HepG2 (cell line): ENCODE results near the gene LPCAT4. TPM values are rescaled to one million over a fixed set of nuclear protein-coding genes. Genes with fewer than 3 reads are reported as not detected.
A peak's percentile ranks its signal among the peaks of the same experiment; 100 is the strongest.

ENCODE experiments used
- HCFC1 ChIP-seq: fragments of 150-350 bp; IDR thresholded peaks from 2 replicates; pipeline ENCODE4 v1.6.1; 2014; ENCODE audit warnings: low read depth, low read length
- PCBP2 ChIP-seq: fragments of 200-400 bp; formaldehyde crosslinking; optimal IDR thresholded peaks from 2 replicates; pipeline ENCODE3; 2018; ENCODE audit warnings: low read length, low read depth; ENCODE audit not compliant: poor library complexity, severe bottlenecking
- YEATS2 ChIP-seq: sonication (generic); formaldehyde crosslinking; IDR thresholded peaks from 2 replicates; pipeline ENCODE4 v1.4.0; 2020; ENCODE audit warnings: missing genetic modification reagents, borderline replicate concordance
- ZFP82 ChIP-seq: sonication (generic); formaldehyde crosslinking; IDR thresholded peaks from 2 replicates; pipeline ENCODE4 v1.5.1; 2020; ENCODE audit warnings: mild to moderate bottlenecking, missing genetic modification reagents, borderline replicate concordance
- ZNF44 ChIP-seq: sonication (generic); formaldehyde crosslinking; IDR thresholded peaks from 2 replicates; pipeline ENCODE4 v1.5.1; 2020; ENCODE audit warnings: mild to moderate bottlenecking, missing genetic modification reagents
- ZNF792 ChIP-seq: IDR thresholded peaks from 2 replicates; pipeline ENCODE4 v1.6.1; 2016
- ZNF816 ChIP-seq: sonication (generic); formaldehyde crosslinking; IDR thresholded peaks from 2 replicates; pipeline ENCODE4 v1.8.0; 2022; ENCODE audit warnings: missing genetic modification reagents, mild to moderate bottlenecking, borderline replicate concordance
- ZNF883 ChIP-seq: sonication (generic); formaldehyde crosslinking; IDR thresholded peaks from 2 replicates; pipeline ENCODE4 v1.5.1; 2020; ENCODE audit warnings: mild to moderate bottlenecking, missing genetic modification reagents; ENCODE audit errors: not compliant biosample characterization
- polyA plus RNA-seq, 8 experiments: library from polyadenylated mRNA; depleted of rRNA in 3 of 8; stranded (reverse) in 7 of 8; unstranded in 1 of 8; fragments of >200 nt; fragmentation: Illumina TruSeq in 4 of 8; extraction: Trizol in 4 of 8; gene quantifications; 2 replicates each; pipeline versions ENCODE4 v1.2.1 to v1.2.3, GENCODE V29; 2011 to 2016; ENCODE audit warnings: low read depth in 4 of 8, missing spikeins in 1 of 8, mixed read lengths in 1 of 8; ENCODE audit not compliant: insufficient read depth in 1 of 8
- total RNA-seq, 5 experiments: library from RNA; depleted of rRNA; stranded (reverse); fragments of >200 nt; fragmentation: Illumina TruSeq; extraction: Trizol; gene quantifications; 2 replicates each; pipeline ENCODE4 v1.2.3, GENCODE V29; 2016; ENCODE audit warnings: low read depth in 1 of 5
- TF ChIP-seq, protein P1 (sequence below): sonication (generic); formaldehyde crosslinking; IDR thresholded peaks from 2 replicates; pipeline ENCODE4 v1.4.0; 2020; ENCODE audit warnings: missing genetic modification reagents, borderline replicate concordance
- TF ChIP-seq, protein P2 (sequence below): IDR thresholded peaks from 2 replicates; pipeline ENCODE4 v1.6.1; 2012; ENCODE audit warnings: low read length, improper control_type of control experiment
- TF ChIP-seq, protein P3 (sequence below): sonication (generic); formaldehyde crosslinking; IDR thresholded peaks from 2 replicates; pipeline ENCODE4 v1.4.0; 2020; ENCODE audit warnings: mild to moderate bottlenecking, missing genetic modification reagents, borderline replicate concordance
- TF ChIP-seq, protein P4 (sequence below): sonication (generic); formaldehyde crosslinking; IDR thresholded peaks from 2 replicates; pipeline ENCODE4 v1.5.0; 2020; ENCODE audit warnings: missing genetic modification reagents

The LPCAT4 gene
- total and polyA plus RNA-seq, 2 of the 13 experiments (the other 11 are each of a cell fraction or from before 2014, with no cell fraction given): 8.1 to 57.1 TPM

DNA sequence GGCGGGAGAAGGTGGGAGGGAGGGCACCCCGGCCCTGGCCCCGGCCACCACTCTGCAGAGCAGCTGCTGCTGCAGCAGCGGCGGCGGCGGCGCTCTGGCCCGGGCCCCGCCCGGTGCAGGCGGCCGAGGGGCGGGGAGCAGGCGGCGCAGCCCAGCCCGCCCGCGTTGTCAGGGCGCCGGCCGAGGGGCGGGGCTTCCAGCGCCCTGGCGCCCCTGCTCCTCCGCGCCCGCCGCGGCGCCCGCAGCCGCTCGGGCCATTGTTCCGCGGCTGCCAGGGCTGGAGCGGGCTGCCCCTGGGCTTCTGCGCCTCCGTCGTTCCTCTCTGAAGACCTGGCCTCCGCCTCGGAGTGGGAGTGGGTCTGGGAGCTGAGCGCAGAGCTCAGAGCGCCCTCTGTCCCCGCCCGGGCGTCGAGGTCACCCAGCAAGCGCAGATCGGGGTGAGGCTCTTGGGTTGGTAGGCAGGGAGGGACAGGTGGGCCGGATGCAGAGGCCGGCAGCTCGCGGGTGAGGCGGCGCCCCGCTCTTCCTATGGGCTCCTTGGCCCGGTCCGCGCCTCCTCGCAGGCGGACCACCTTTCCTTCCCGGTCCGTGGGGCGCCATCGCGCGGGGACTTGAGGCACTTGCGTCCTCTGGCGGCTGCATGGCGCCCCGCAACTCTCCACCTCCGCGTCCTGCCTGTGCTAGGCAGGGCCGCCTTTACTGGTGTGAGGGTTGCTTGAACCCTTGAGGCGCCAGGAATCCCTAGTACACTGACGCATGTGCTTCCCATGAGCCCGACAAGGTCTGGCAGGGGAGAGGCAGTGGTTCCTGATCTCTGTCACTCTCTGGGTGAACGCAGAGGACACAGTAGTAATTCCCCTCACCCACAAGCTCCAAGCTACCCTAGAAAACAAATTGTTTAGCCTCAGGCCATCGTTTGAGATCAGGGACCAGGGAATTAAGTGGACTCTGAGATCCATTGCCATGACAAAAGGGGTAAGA, at the start of gene LPCAT4 (continued):
- TF ChIP-seq, protein P1, sequence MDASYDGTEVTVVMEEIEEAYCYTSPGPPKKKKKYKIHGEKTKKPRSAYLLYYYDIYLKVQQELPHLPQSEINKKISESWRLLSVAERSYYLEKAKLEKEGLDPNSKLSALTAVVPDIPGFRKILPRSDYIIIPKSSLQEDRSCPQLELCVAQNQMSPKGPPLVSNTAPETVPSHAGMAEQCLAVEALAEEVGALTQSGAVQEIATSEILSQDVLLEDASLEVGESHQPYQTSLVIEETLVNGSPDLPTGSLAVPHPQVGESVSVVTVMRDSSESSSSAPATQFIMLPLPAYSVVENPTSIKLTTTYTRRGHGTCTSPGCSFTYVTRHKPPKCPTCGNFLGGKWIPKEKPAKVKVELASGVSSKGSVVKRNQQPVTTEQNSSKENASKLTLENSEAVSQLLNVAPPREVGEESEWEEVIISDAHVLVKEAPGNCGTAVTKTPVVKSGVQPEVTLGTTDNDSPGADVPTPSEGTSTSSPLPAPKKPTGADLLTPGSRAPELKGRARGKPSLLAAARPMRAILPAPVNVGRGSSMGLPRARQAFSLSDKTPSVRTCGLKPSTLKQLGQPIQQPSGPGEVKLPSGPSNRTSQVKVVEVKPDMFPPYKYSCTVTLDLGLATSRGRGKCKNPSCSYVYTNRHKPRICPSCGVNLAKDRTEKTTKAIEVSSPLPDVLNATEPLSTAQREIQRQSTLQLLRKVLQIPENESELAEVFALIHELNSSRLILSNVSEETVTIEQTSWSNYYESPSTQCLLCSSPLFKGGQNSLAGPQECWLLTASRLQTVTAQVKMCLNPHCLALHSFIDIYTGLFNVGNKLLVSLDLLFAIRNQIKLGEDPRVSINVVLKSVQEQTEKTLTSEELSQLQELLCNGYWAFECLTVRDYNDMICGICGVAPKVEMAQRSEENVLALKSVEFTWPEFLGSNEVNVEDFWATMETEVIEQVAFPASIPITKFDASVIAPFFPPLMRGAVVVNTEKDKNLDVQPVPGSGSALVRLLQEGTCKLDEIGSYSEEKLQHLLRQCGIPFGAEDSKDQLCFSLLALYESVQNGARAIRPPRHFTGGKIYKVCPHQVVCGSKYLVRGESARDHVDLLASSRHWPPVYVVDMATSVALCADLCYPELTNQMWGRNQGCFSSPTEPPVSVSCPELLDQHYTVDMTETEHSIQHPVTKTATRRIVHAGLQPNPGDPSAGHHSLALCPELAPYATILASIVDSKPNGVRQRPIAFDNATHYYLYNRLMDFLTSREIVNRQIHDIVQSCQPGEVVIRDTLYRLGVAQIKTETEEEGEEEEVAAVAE (CRISPR knock-in tag): no peak
- TF ChIP-seq ZNF883 (peak; percentile 67), ZNF44 (CRISPR knock-in tag) (no peak), ZFP82 (no peak), YEATS2 (peak; percentile 49; the same call in 1 of the 2 replicates), ZNF792 (CRISPR knock-in tag) (no peak), ZNF816 (CRISPR knock-in tag) (no peak), HCFC1 (no peak), PCBP2 (no peak)
- TF ChIP-seq, protein P2, sequence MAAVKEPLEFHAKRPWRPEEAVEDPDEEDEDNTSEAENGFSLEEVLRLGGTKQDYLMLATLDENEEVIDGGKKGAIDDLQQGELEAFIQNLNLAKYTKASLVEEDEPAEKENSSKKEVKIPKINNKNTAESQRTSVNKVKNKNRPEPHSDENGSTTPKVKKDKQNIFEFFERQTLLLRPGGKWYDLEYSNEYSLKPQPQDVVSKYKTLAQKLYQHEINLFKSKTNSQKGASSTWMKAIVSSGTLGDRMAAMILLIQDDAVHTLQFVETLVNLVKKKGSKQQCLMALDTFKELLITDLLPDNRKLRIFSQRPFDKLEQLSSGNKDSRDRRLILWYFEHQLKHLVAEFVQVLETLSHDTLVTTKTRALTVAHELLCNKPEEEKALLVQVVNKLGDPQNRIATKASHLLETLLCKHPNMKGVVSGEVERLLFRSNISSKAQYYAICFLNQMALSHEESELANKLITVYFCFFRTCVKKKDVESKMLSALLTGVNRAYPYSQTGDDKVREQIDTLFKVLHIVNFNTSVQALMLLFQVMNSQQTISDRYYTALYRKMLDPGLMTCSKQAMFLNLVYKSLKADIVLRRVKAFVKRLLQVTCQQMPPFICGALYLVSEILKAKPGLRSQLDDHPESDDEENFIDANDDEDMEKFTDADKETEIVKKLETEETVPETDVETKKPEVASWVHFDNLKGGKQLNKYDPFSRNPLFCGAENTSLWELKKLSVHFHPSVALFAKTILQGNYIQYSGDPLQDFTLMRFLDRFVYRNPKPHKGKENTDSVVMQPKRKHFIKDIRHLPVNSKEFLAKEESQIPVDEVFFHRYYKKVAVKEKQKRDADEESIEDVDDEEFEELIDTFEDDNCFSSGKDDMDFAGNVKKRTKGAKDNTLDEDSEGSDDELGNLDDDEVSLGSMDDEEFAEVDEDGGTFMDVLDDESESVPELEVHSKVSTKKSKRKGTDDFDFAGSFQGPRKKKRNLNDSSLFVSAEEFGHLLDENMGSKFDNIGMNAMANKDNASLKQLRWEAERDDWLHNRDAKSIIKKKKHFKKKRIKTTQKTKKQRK: no peak
- TF ChIP-seq, protein P3, sequence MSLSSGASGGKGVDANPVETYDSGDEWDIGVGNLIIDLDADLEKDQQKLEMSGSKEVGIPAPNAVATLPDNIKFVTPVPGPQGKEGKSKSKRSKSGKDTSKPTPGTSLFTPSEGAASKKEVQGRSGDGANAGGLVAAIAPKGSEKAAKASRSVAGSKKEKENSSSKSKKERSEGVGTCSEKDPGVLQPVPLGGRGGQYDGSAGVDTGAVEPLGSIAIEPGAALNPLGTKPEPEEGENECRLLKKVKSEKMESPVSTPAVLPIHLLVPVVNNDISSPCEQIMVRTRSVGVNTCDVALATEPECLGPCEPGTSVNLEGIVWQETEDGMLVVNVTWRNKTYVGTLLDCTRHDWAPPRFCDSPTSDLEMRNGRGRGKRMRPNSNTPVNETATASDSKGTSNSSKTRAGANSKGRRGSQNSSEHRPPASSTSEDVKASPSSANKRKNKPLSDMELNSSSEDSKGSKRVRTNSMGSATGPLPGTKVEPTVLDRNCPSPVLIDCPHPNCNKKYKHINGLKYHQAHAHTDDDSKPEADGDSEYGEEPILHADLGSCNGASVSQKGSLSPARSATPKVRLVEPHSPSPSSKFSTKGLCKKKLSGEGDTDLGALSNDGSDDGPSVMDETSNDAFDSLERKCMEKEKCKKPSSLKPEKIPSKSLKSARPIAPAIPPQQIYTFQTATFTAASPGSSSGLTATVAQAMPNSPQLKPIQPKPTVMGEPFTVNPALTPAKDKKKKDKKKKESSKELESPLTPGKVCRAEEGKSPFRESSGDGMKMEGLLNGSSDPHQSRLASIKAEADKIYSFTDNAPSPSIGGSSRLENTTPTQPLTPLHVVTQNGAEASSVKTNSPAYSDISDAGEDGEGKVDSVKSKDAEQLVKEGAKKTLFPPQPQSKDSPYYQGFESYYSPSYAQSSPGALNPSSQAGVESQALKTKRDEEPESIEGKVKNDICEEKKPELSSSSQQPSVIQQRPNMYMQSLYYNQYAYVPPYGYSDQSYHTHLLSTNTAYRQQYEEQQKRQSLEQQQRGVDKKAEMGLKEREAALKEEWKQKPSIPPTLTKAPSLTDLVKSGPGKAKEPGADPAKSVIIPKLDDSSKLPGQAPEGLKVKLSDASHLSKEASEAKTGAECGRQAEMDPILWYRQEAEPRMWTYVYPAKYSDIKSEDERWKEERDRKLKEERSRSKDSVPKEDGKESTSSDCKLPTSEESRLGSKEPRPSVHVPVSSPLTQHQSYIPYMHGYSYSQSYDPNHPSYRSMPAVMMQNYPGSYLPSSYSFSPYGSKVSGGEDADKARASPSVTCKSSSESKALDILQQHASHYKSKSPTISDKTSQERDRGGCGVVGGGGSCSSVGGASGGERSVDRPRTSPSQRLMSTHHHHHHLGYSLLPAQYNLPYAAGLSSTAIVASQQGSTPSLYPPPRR (CRISPR knock-in tag): no peak
- TF ChIP-seq, protein P4, sequence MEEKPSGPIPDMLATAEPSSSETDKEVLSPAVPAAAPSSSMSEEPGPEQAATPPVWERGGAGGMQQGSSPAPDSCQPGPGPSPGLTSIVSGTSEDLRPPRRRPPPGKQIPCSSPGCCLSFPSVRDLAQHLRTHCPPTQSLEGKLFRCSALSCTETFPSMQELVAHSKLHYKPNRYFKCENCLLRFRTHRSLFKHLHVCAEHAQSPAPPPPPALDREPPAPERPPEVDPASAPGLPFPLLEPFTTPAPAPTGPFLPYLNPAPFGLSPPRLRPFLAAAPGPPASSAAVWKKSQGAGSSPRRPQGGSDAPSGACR (CRISPR knock-in tag): peak; percentile 92
